GM18858 (cell line): ENCODE results near the gene EFCAB6.

Experiments used
- ATAC-seq: cut with Tn5 transposase; IDR thresholded peaks from one replicate; pipeline ENCODE4 v1.9.1; 2021; ENCODE audit not compliant: unreplicated experiment

Gene EFCAB6

GRCh38 chr22:43848366-43849171, 36.5 kb upstream of the EFCAB6 start:
- no peak for ATAC-seq

GRCh38 chr22:43847376-43848289, 35.5 kb upstream of the EFCAB6 start:
- ATAC-seq, result no peak

GRCh38 chr22:43846966-43847365, 34.9 kb upstream of the EFCAB6 start:
- no peak for ATAC-seq

GRCh38 chr22:43845981-43846380, 33.9 kb upstream of the EFCAB6 start:
- no peak for ATAC-seq

- no peak for ATAC-seq
Observed at GRCh38 chr22:43844560-43845545, 32.7 kb upstream of the EFCAB6 start.

GRCh38 chr22:43843783-43844530, 31.9 kb upstream of the EFCAB6 start:
- no peak for ATAC-seq

GRCh38 chr22:43841742-43842141, 29.6 kb upstream of the EFCAB6 start:
- ATAC-seq, result no peak

- ATAC-seq, result no peak
Observed at GRCh38 chr22:43840851-43841250, 28.7 kb upstream of the EFCAB6 start.

GRCh38 chr22:43840431-43840830, 28.3 kb upstream of the EFCAB6 start:
- no peak for ATAC-seq

- no peak for ATAC-seq
Observed at GRCh38 chr22:43839781-43840180, 27.7 kb upstream of the EFCAB6 start.

- no peak for ATAC-seq
Observed at GRCh38 chr22:43838571-43839307, 26.6 kb upstream of the EFCAB6 start.

GRCh38 chr22:43838161-43838560, 26.1 kb upstream of the EFCAB6 start:
- ATAC-seq, result no peak

GRCh38 chr22:43837666-43838065, 25.6 kb upstream of the EFCAB6 start:
- ATAC-seq, result no peak

GRCh38 chr22:43835736-43836135, 23.6 kb upstream of the EFCAB6 start:
- ATAC-seq, result no peak

- no peak for ATAC-seq
Observed at GRCh38 chr22:43835166-43835565, 23.1 kb upstream of the EFCAB6 start.

GRCh38 chr22:43833286-43834240, 21.5 kb upstream of the EFCAB6 start:
- ATAC-seq, result no peak

- no peak for ATAC-seq
Observed at GRCh38 chr22:43832393-43833265, 20.5 kb upstream of the EFCAB6 start.
